Mesendoderm (in vitro differentiated cells): ENCODE results near the gene PXYLP1.
A peak's percentile ranks its signal among the peaks of the same experiment; 100 is the strongest.

ENCODE experiments used
- DNase-seq: peaks from one replicate; pipeline ENCODE4 v3.0.0; 2013
- H2AK5ac ChIP-seq: 2 replicates; pipeline ENCODE4 v1.6.1; 2013; ENCODE audit warnings: low read length, inconsistent platforms
- H2BK120ac ChIP-seq: 2 replicates; pipeline ENCODE4 v1.6.1; 2013; ENCODE audit warnings: low read depth, mild to moderate bottlenecking, low read length, moderate library complexity, mixed read lengths
- H2BK15ac ChIP-seq: replicated peaks from 2 replicates; pipeline ENCODE4 v1.6.1; 2013; ENCODE audit warnings: low read depth, mild to moderate bottlenecking, moderate library complexity
- H2BK5ac ChIP-seq: 2 replicates; pipeline ENCODE4 v1.6.1; 2013; ENCODE audit warnings: low read length, inconsistent platforms
- H3K18ac ChIP-seq: 2 replicates; pipeline ENCODE4 v1.6.1; 2013; ENCODE audit warnings: mild to moderate bottlenecking, low read length, mixed read lengths
- H3K23ac ChIP-seq: one replicate; pipeline ENCODE4 v1.6.1; 2013; ENCODE audit warnings: low read length
- H3K27ac ChIP-seq: 2 replicates; pipeline ENCODE4 v1.5.1; 2013; ENCODE audit warnings: low read depth, mild to moderate bottlenecking, inconsistent platforms, low read length, moderate library complexity
- H3K27me3 ChIP-seq: 2 replicates; pipeline ENCODE4 v1.6.1; 2013; ENCODE audit warnings: low read length, control low read depth, mild to moderate bottlenecking, inconsistent platforms; ENCODE audit not compliant: insufficient read depth, poor library complexity
- H3K36me3 ChIP-seq: 2 replicates; pipeline ENCODE4 v1.6.1; 2013; ENCODE audit warnings: low read length, inconsistent platforms; ENCODE audit not compliant: control insufficient read depth, insufficient read depth
- H3K4ac ChIP-seq: one replicate; pipeline ENCODE4 v1.6.1; 2013; ENCODE audit warnings: low read depth, mild to moderate bottlenecking, low read length, moderate library complexity
- H3K4me1 ChIP-seq: 2 replicates; pipeline ENCODE4 v1.6.1; 2013; ENCODE audit warnings: low read depth, low read length, inconsistent platforms; ENCODE audit not compliant: control insufficient read depth
- H3K4me2 ChIP-seq: 2 replicates; pipeline ENCODE4 v1.6.1; 2013; ENCODE audit warnings: low read length
- H3K4me3 ChIP-seq: 2 replicates; pipeline ENCODE4 v1.5.1; 2013; ENCODE audit warnings: mild to moderate bottlenecking, low read length
- H3K56ac ChIP-seq: one replicate; pipeline ENCODE4 v1.6.1; 2013; ENCODE audit warnings: low read length
- H3K79me1 ChIP-seq: 2 replicates; pipeline ENCODE4 v1.6.1; 2013; ENCODE audit warnings: low read length, inconsistent platforms
- H3K79me2 ChIP-seq: 2 replicates; pipeline ENCODE4 v1.6.1; 2013; ENCODE audit warnings: mild to moderate bottlenecking, low read length; ENCODE audit not compliant: control insufficient read depth, insufficient read depth
- H3K9ac ChIP-seq: 2 replicates; pipeline ENCODE4 v1.6.1; 2013; ENCODE audit warnings: low read length, inconsistent platforms
- H4K5ac ChIP-seq: one replicate; pipeline ENCODE4 v1.6.1; 2013; ENCODE audit warnings: low read length
- H4K8ac ChIP-seq: one replicate; pipeline ENCODE4 v1.6.1; 2013; ENCODE audit warnings: low read depth, mild to moderate bottlenecking, control low read depth, low read length, moderate library complexity
- whole genome bisulfite sequencing: extraction: QIAGEN DNeasy Blood & Tissue Kit; methylation state at CpG from one replicate; pipeline ENCODE4 v1.1.7; 2013; ENCODE audit warnings: low lambda C conversion rate, missing lambda C conversion rate; ENCODE audit not compliant: insufficient coverage; ENCODE audit errors: extremely low coverage; 5-methylcytosine and 5-hydroxymethylcytosine counted together

PXYLP1 gene

GRCh38 chr3:141333836-141334626 is 102.4 kb downstream of the PXYLP1 start:
- Histone ChIP-seq H3K56ac (peak overlapping the region; percentile 15), H3K79me1 (no peaks in the 10 kb centered on the region), H3K4me2 (no peak overlapping the region), H2AK5ac (peak overlapping the region; percentile 47), H2BK5ac (peak overlapping the region; percentile 86), H3K23ac (no peak overlapping the region), H3K4ac (no peak overlapping the region), H4K5ac (peak overlapping the region; percentile 30), H3K4me1 (peaks cover 15% of the 10 kb centered on the region), H3K36me3 (no peaks in the 10 kb centered on the region), H2BK15ac (no peak overlapping the region), H3K4me3 (no peak overlapping the region), H3K18ac (no peak overlapping the region), H4K8ac (no peak overlapping the region), H3K27me3 (no peaks in the 10 kb centered on the region), H3K9ac (no peak overlapping the region), H3K79me2 (no peaks in the 10 kb centered on the region), H3K27ac (no peak overlapping the region), H2BK120ac (no peak overlapping the region)
- no CpG with 5 or more reads among the region's 3 CpGs for WGBS
- no peak for DNase-seq

GRCh38 chr3:141334627-141335250 is 103.1 kb downstream of the PXYLP1 start:
- H3K4me3 ChIP-seq = no peak overlapping the region
- H3K4ac ChIP-seq = no peak overlapping the region
- peaks cover 15% of the 10 kb centered on the region for H3K4me1 ChIP-seq
- no peak overlapping the region for H3K23ac ChIP-seq
- H3K79me2 ChIP-seq = no peaks in the 10 kb centered on the region
- H2BK5ac ChIP-seq = peak overlapping the region; percentile 98
- H2AK5ac ChIP-seq = no peak overlapping the region
- H4K5ac ChIP-seq = no peak overlapping the region
- H3K4me2 ChIP-seq = no peak overlapping the region
- H3K27ac ChIP-seq = peak overlapping the region; percentile 36
- DNase-seq = peak; percentile 89
- no peak overlapping the region for H3K18ac ChIP-seq
- H3K79me1 ChIP-seq = no peaks in the 10 kb centered on the region
- WGBS = no CpG with 5 or more reads among the region's 11 CpGs
- peak overlapping the region; percentile 29 for H3K9ac ChIP-seq
- no peak overlapping the region for H2BK120ac ChIP-seq
- no peaks in the 10 kb centered on the region for H3K36me3 ChIP-seq
- H4K8ac ChIP-seq = no peak overlapping the region
- H3K56ac ChIP-seq = peak overlapping the region; percentile 82
- H2BK15ac ChIP-seq = no peak overlapping the region
- H3K27me3 ChIP-seq = no peaks in the 10 kb centered on the region

- H3K4me1 ChIP-seq = peaks cover 15% of the 10 kb centered on the region
- no CpG with 5 or more reads among the region's 2 CpGs for WGBS
Measured at GRCh38 chr3:141335531-141336061, 104.0 kb downstream of the PXYLP1 start.

GRCh38 chr3:141336672-141337522 is 105.3 kb downstream of the PXYLP1 start:
- Histone ChIP-seq H3K36me3 (no peaks in the 10 kb centered on the region), H3K23ac (no peak overlapping the region), H2AK5ac (no peak overlapping the region), H2BK5ac (peak overlapping the region; percentile 29), H3K79me2 (no peaks in the 10 kb centered on the region), H3K27me3 (no peaks in the 10 kb centered on the region), H3K4me1 (peaks cover 15% of the 10 kb centered on the region), H3K9ac (no peak overlapping the region), H2BK15ac (peak overlapping the region; percentile 25), H4K8ac (no peak overlapping the region), H2BK120ac (peak overlapping the region; percentile 8), H3K4me3 (no peak overlapping the region), H3K56ac (no peak overlapping the region), H3K79me1 (no peaks in the 10 kb centered on the region), H3K4me2 (no peak overlapping the region), H3K4ac (peak overlapping the region; percentile 3), H4K5ac (no peak overlapping the region), H3K18ac (peak overlapping the region; percentile 76), H3K27ac (no peak overlapping the region)
- WGBS = no CpG with 5 or more reads among the region's 12 CpGs
- DNase-seq = no peak

More at GRCh38 chr3:141335531-141336061, 104.0 kb downstream of the PXYLP1 start:
- Histone ChIP-seq H3K36me3 (no peaks in the 10 kb centered on the region), H3K9ac (peak overlapping the region; percentile 44), H2BK120ac (peak overlapping the region; percentile 93), H2BK5ac (peak overlapping the region; percentile 98), H3K4ac (peak overlapping the region; percentile 89), H3K18ac (peak overlapping the region; percentile 96), H3K79me1 (no peaks in the 10 kb centered on the region), H3K23ac (no peak overlapping the region), H3K56ac (peak overlapping the region; percentile 86), H4K8ac (peak overlapping the region; percentile 16), H3K27me3 (no peaks in the 10 kb centered on the region), H2AK5ac (peak overlapping the region; percentile 96), H2BK15ac (no peak overlapping the region), H3K4me2 (no peak overlapping the region), H3K27ac (peak overlapping the region; percentile 36), H3K79me2 (no peaks in the 10 kb centered on the region), H3K4me3 (no peak overlapping the region), H4K5ac (peak overlapping the region; percentile 73)
- no peak for DNase-seq

GRCh38 chr3:141337523-141337854 is 105.9 kb downstream of the PXYLP1 start:
- no peak for DNase-seq
- H2BK15ac ChIP-seq = no peak overlapping the region
- H3K23ac ChIP-seq = no peak overlapping the region
- H4K8ac ChIP-seq = no peak overlapping the region
- H3K56ac ChIP-seq = peak overlapping the region; percentile 53
- no peak overlapping the region for H3K4me2 ChIP-seq
- peak overlapping the region; percentile 3 for H3K4ac ChIP-seq
- H2AK5ac ChIP-seq = peak overlapping the region; percentile 18
- peak overlapping the region; percentile 76 for H3K18ac ChIP-seq
- no peaks in the 10 kb centered on the region for H3K79me1 ChIP-seq
- H3K27me3 ChIP-seq = no peaks in the 10 kb centered on the region
- no peak overlapping the region for H3K9ac ChIP-seq
- H3K4me3 ChIP-seq = no peak overlapping the region
- H3K27ac ChIP-seq = no peak overlapping the region
- H2BK120ac ChIP-seq = no peak overlapping the region
- H2BK5ac ChIP-seq = peak overlapping the region; percentile 11
- H3K36me3 ChIP-seq = no peaks in the 10 kb centered on the region
- no peaks in the 10 kb centered on the region for H3K79me2 ChIP-seq
- no peak overlapping the region for H4K5ac ChIP-seq
- WGBS = no CpG with 5 or more reads among the region's 1 CpG
- peaks cover 15% of the 10 kb centered on the region for H3K4me1 ChIP-seq
